Anterior cingulate cortex (tissue), 58 donors: ENCODE measurements around the gene TRIM22.
"Not testable (repeated sequence)": the region's sequence is repeated elsewhere in the genome, so short reads cannot be mapped to it uniquely, and the experiment has no call there.

Experiments
- DNase-seq, 58 donors: peaks; one replicate each; lab custom pipeline; 2025; lab: John Stamatoyannopoulos, UW

Gene TRIM22

GRCh38 chr11:5690216-5690615 is 626 bp downstream of the TRIM22 start:
- DNase-seq, result peak in 1 of 58 donors; percentile 8

- DNase-seq, result peak in 2 of 58 donors; percentile 1 to 7
Observed at GRCh38 chr11:5690736-5691135, 1.1 kb downstream of the TRIM22 start.

DNA sequence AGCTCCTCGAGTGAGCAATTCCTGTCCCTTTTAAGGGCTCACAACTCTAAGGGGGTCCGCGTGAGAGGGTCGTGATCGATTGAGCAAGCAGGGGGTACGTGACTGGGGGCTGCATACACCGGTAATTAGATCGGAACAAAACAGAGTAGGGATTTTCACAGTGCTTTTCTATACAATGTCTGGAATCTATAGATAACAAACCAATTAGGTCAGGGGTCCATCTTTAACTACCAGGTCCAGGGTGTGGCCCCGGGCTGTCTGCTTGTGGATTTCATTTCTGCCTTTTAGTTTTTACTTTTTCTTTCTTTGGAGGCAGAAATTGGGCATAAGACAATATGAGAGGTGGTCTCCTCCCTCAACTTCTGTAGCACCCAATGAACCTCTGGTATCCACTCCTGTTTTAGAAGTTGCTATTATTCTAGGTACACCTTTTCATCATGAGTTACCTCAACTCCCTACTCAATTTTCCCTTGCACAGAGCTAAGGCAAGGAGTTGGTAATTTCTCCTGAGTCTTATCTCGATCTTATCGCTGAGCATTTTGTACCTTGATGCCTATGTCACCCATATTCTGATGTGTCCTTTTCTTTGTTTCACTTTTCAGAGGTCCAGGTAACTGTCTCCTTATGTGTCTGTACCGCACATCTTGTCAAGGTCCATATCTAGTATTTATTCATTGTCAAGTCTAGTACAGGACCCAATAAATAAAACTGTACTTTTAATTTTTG is 1.8 kb downstream of the TRIM22 start:
- not testable (repeated sequence) for DNase-seq

GRCh38 chr11:5691964-5692361 is 2.4 kb downstream of the TRIM22 start:
- no peak for DNase-seq

DNA sequence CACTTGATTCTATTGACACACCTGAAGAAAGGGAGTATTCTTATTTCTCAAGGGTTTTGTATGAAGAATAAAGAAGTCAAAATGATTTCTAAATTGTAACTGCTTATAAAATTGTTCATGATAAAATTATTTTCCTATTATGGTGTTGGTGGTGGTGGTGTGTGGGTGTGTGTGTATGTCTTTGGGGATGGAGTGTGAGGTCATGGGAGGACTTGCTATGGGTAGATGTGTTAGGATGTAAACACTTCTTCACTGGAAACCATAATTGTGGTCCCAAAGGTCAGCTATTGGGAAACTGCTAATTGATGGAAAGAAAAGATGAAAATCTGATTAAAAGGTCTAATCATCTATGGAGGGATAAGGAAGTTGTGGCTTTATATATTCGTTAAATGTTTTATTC is 5.1 kb downstream of the TRIM22 start:
- DNase-seq, result no peak

GRCh38 chr11:5695580-5695979 is 6.0 kb downstream of the TRIM22 start:
- DNase-seq, result no peak

DNA sequence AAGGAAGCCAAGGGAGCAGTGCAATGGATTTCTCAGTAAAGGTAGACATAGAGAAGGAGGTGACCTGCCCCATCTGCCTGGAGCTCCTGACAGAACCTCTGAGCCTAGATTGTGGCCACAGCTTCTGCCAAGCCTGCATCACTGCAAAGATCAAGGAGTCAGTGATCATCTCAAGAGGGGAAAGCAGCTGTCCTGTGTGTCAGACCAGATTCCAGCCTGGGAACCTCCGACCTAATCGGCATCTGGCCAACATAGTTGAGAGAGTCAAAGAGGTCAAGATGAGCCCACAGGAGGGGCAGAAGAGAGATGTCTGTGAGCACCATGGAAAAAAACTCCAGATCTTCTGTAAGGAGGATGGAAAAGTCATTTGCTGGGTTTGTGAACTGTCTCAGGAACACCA is 6.6 kb downstream of the TRIM22 start:
- no peak for DNase-seq

- DNase-seq, result no peak
Observed at GRCh38 chr11:5698281-5698680, 8.7 kb downstream of the TRIM22 start.

DNA sequence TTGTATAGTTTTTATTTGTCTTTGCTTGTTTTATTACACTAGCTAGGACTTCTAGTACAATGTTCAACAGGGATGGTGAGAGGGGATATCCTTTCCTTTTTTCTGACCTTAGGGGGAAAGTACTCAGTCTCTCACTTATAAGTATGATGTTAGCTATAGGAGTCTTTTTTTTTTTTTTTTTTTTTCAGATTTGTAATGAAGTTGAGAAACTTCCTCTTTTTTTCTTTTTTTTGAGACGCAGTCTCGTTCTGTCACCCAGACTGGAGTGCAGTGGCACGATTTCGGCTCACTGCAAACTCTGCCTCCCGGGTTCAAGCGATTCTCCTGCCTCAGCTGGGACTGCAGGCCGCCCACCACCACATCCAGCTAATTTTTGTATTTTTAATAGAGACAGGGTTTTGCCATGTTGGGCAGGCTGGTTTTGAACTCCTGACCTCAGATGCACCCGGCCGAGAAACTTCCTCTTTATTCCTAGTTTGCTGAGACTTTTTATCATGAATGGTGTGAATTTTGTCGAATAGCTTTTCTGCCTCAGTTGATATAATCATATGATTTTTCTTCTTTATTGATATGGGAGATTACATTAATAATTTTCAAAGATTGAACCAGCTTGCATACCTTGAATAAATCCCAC is 10.9 kb downstream of the TRIM22 start:
- no peak for DNase-seq

GRCh38 chr11:5701055-5701577 is 11.5 kb downstream of the TRIM22 start:
- no peak for DNase-seq

DNA sequence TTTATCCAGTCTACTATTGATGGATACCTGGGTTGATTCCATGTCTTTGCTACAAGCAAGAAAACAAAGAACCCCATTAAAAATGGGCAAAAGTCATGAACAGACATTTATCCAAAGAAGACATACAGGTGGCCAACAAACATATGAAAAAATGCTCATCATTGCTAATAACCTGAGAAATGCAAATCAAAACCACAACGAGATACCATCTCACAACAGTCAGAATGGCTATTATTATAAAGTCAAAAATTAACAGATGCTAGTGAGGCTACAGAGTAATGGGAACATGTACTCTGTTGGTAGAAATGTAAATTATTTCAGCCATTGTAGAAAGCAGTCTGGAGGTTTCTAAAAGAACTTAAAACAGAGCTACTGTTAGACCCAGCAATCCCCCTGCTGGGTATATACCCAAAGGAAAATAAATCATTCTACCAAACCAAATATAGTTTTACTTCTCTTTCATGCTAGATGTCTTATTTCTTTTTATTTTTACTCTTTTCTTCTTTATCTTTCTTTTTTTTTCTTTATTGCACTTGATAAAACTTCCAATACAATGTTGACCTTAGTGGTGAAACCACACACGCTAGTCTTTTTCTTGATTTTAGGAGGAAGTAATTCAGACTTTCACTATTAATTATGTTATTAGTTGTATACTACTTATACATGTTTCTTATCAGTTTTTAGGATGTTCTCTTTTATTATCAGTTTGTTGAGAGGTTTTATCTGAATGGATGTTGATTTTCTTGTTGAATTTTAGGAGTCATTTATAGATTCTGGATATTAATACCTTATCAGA is 14.3 kb downstream of the TRIM22 start:
- no peak for DNase-seq

GRCh38 chr11:5705688-5706087 is 16.1 kb downstream of the TRIM22 start:
- DNase-seq, result no peak

GRCh38 chr11:5712507-5712906 is 22.9 kb downstream of the TRIM22 start:
- DNase-seq, result no peak

- no peak for DNase-seq
Observed at GRCh38 chr11:5713695-5714094, 24.1 kb downstream of the TRIM22 start.

DNA sequence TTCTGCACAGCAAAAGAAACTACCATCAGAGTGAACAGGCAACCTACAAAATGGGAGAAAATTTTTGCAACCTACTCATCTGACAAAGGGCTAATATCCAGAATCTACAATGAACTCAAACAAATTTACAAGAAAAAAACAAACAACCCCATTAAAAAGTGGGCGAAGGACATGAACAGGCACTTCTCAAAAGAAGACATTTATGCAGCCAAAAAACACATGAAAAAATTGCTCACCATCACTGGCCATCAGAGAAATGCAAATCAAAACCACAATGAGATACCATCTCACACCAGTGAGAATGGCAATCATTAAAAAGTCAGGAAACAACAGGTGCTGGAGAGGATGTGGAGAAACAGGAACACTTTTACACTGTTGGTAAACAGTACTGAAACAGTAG is 26.9 kb downstream of the TRIM22 start:
- not testable (repeated sequence) for DNase-seq

DNA sequence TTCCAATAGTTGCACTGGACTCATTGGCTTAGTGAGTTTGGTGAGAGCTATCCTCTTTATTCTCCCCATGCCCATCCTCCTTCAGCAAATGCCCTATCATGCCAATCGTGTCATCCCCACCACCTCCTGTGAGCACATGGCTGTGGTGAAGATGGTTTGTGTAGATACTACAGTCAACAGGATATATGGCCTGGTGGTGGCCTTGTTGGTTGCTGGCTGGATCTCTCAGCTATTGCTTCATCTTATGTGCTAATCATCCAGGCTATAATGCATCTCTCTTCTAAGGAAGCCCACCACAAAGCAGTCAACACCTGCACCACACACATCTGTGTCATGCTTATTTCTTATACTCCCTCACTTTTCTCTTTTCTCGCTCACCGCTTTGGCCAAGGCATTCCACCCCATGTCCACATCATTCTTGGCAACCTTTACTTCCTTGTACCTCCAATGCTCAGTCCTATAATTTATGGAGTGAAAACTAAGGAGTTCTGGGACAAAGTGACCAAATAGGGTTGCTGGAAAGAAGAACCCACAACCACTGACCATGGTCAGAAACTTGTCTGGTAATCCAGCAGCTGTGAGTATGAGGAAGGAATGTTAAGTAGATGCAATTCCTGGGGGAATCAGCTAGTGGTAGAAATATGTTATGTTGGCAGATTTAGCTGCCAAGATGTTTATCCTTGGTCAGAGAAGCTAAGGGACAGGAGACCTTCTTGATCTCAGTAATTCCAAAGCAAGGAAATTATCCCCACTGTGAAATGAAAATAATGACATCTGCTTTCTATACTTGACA is 30.3 kb downstream of the TRIM22 start:
- no peak for DNase-seq

GRCh38 chr11:5722622-5723021 is 33.0 kb downstream of the TRIM22 start:
- DNase-seq, result no peak

DNA sequence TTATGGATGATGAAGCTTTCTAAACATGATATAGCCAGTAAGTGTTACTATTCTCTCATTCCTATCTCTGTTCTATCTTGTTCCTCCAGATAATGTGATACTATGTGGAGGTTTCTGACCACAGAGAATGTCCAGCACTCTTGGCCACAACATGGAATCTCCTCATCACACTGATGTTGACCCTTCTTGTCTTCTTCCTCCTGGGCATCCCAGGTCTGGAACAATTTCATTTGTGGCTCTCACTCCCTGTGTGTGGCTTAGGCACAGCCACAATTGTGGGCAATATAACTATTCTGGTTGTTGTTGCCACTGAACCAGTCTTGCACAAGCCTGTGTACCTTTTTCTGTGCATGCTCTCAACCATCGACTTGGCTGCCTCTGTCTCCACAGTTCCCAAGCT is 36.8 kb downstream of the TRIM22 start:
- DNase-seq, result no peak

DNA sequence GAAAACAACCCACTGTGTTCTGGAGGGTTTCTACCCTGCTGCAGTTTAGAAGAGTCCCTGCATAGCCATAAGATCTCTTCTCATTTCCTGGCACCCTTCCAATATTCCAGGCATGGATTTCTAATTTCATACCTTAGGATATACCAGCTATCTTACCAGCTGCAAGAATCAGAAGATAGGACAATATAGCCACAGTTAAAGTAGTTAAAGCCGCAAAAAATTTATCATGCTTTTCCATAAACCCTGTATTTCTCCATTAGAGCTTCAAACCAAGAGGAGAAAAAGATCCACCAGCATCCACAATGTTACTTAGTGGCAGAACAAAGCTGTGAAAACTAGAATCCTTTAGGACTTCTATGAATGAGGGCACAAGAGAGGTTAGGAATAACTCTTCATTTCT is 38.1 kb downstream of the TRIM22 start:
- no peak for DNase-seq

- DNase-seq, result no peak
Observed at GRCh38 chr11:5736396-5736795, 46.8 kb downstream of the TRIM22 start, which contains the start of gene OR56B1. TSS of gene OR56B1 (plus strand) at chr11:5736448. CDS start at chr11:5736517, 69 bp downstream.
